Stimulated activated CD8-positive, alpha-beta memory T cell treated with anti-CD3 and anti-CD28 coated beads, Interleukin-15, amount 100 ng/mL, for 1 hour (primary cell): ENCODE data around the gene TPRG1.

Experiments used
- DNase-seq: peaks from one replicate; pipeline ENCODE4 v3.0.0-alpha.2; 2020; ENCODE audit warnings: low read depth

Gene TPRG1

GRCh38 chr3:189282189-189282588, 110.4 kb downstream of the TPRG1 start:
- DNase-seq: no peak

DNA sequence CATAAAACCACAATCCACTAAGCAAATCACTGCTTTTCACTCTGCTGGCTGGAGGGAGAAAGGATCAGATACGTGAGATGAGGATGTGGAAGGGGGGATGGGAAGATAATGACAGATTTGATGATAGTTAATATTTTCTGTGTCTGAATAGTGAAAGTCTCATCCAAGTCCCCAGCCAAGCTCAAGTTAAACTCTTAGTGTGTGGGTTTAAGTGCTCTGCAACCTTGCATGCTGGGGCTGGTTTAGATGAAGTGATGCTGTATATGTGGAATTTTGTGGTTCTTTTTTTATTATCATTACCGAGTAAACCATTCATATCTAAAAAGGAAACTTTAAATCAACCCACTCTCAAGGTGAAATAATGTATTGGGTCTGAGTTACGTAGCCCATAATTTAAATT, 111.0 kb downstream of the TPRG1 start:
- DNase-seq: no peak

DNA sequence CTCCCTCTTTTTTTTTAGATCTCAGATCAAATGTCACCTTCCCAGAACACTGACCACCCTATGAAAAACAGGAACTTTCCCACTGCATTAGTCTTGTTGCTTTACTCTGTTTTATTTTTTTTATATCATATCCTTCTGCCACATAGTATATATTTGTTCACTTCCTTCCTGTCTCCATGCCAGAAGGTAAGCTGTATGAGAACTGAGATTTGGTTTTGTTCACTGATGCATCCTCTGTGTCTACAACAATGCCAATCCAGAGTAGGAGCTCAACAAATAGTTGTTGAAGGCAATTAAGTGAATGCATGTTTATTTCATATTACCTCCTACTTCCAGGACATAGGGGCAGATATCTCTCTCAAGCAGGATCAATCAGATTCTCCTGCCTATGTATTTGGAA, 114.4 kb downstream of the TPRG1 start:
- DNase-seq: no peak

DNA sequence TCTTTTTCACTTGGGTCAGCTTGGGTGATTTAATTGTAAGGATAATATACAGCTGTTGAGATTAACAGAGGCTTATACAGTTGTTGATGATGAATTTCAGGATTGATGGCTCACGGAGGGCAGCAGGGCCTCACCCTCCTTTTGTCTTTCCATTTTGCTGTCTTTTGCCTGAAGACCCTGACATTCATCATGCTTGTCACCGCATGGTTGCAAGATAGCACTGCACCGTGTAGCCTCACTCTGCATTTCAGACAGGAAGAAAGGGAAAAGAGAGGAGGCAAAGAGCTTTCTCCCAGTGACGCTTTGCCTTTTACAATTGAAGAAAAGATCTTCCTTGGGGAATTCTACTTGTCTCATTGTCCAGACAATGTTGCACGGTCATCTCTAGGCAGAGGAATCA, 115.1 kb downstream of the TPRG1 start:
- DNase-seq: no peak

GRCh38 chr3:189288348-189289235, 116.8 kb downstream of the TPRG1 start:
- DNase-seq: no peak

- DNase-seq: no peak
Measured at GRCh38 chr3:189289251-189289650, 117.5 kb downstream of the TPRG1 start.

- no peak for DNase-seq
Measured at GRCh38 chr3:189292667-189293484, 121.1 kb downstream of the TPRG1 start.

GRCh38 chr3:189294649-189295048, 122.9 kb downstream of the TPRG1 start:
- DNase-seq: no peak

DNA sequence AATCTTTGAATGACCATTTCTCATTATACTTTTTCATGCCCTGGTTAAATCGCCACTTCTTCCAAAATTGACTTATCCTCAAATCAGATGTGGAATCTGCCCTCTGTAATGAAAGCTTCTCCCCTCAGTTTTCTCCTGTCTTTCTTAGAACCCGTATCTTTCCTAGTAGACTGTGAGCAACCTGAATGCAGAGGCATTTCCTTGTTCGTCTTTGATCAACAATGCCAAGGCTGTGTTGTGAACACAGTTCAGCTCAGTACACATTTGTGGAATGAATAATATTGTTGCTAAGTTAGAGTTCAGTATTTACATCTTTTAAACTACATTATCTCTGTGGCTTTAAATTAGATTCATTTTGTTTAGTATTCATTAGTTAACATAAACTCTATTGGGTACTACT, 123.3 kb downstream of the TPRG1 start:
- no peak for DNase-seq

DNA sequence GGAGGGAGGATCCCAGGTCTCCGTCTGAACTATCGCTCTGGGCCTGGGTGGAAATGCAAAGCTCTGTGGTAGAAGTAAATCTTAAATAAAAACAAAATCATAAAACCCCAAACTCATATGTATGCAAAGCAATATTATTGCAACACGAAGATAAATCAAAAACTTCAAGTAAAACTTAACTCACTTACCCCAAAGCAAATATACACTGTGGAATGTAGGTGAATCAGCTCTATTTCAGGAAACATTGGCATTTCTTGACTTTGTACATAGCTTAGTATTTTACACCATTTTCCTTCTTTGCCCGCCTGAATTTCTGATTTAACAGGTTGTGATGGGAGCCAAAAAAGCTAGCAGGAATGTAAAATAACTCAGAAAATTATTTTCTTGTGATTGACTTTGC, 126.2 kb downstream of the TPRG1 start:
- no peak for DNase-seq

- no peak for DNase-seq
Measured at GRCh38 chr3:189298469-189299375, 127.0 kb downstream of the TPRG1 start.

DNA sequence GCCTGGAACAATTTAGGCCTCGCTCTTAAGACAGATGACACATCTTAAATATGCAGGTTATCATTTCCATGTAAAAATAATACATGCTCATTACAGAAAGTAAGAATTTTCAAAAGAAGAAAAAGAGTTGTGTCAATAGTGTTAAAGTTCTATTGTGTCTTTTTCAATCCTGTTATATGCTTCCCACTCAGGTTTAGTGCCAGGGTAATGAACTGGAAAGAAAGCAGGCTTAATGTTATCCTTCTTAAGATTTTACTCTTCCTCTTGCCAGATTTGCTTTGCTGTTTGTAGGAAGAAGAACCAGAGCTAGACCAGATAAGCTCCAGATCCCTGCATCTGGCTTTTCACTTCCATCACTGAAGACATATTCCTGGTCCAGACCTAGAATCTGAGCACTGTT, 128.6 kb downstream of the TPRG1 start:
- no peak for DNase-seq

DNA sequence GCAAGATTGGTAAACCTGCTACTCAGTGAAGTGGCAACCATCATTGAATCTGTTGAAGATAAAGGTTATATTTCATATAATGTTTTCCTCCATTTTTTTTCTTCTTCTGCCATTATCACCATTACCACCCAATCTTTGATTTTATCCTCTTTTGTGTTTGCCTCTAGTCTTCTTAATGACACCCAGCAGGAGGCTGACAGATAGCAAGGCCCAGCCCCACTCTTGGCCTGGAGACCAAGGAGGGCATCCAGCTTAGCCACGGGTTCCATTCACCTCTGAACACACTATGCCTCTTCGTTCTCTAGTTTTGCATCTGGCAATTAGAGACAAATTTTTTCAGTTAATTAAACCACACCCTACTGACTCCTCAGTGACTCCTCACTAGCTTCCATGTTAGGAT, 129.7 kb downstream of the TPRG1 start:
- DNase-seq: no peak

DNA sequence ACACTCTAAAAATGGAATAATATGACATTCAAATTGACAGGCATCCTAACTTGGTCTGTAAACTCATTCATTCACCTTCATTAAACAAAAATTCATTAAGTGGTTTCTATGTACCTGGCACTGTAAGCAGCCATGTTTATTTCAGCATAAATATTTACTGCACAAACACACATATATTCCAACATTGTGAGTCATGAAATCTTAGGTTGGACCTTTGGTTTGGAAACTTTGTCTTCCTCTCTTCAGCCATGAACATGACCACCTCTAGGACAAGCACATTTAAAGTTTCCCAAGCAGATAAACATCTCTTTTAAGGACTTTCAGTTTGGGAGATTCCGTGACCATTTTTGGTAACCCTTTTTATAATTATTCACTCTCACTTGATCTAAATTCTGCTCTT, 131.8 kb downstream of the TPRG1 start:
- no peak for DNase-seq

DNA sequence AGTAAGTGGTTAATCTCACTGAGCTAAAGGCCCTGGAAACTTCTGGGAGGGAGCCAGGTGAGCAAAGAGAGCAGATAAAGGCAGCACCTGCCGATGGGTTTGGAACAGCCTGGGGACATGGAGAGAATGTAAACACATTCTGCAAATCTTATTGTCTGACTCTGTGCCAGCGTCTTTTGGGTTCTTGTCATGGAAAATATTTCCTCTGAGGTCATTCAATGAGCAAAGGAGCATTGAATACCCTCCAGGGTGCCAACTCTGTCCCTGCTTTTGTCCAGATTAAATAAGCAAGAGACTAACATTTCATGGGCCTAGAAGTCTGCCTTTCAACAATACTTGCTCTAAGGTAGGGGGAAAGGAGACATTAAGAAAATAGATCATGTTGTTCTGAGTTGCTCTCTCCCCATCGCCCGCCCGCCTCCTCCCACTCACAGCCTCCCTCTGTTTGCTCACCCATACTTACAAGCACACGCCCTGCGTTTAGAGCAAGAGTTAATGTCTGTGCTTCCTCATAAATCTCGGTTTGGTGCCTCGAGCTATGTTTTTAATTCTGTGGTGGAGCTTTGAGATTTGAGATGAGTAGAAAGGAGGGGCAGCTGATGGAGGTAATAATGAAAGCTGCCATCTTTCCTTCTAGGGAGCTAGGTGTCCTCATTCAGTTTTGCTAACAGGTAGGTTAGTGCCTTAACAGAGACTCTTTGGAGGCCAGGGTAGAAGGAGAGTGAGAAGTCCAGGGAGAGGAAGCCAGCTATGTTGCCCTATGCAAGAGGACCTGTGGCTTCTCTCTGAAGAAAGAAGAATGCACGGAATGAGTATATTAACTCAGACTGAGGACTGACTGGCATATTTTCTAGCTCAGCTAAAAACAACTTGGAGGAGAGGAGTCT, 132.9 kb downstream of the TPRG1 start:
- no peak for DNase-seq

DNA sequence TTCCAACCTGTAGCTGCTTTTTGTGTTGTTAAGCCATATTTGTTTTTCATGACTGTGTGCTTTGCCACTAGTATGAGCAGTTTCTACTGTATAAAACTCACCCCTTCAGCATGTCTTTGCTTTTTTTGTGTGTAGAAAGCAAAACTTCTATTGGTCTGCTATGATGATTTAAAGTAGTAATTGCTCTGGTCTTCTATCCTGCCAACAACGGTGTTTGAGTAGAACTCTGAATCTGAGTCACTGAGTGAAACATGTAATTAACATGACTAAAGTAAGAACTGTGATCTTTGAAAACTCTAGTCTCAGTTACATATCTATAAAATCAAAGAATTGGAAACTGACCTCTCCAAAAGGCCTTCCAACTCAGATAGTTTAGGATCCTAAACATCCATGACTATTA, 133.6 kb downstream of the TPRG1 start:
- DNase-seq: no peak

- no peak for DNase-seq
Measured at GRCh38 chr3:189307963-189308362, 136.2 kb downstream of the TPRG1 start.

GRCh38 chr3:189308608-189309007, 136.8 kb downstream of the TPRG1 start:
- DNase-seq: no peak

DNA sequence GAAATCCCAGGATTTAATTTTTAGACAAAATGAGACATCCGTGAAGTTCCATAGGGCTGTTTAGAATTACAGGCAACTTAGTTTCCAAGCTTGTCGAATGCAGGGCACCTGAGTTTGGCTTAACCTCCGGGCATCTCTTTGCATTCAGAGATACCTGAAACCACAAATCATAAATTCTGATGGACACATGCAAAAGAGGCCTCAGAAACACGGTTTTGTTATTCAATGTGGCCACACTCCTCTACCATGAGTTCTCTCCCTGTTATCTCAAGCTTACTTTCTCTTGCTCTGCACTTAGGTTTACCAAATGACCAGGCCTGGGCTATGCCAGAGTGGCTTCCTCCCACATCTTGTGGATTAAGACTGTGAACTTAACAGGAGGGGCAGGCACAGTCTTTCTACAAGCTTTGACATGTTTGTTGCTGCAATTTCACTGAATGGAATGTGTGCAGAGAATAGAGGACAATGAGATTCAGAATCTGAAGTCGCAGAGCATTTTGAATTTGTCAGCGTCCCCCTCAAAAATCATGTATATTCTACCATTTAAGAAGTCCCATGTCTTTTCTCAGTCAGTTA, 137.7 kb downstream of the TPRG1 start:
- no peak for DNase-seq

- DNase-seq: no peak
Measured at GRCh38 chr3:189311521-189311920, 139.8 kb downstream of the TPRG1 start.

DNA sequence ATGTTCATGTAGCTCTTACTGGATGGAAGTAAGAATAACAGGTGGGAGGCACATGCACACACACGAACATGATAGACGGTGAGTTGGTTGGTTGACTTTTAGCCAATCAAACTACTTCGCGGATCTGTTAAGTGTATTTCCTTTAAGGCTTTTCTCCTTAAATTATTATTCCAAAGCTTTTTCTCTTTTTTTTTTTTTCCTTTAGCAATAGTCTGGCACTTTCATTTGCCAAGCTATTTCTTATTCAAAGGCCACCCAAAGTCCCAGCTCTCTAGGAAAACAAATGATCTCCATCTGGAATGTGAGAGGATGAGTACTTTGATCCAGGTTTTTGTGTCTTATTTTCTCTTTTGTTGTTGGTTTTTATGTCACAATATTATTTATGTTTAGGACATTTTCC, 141.1 kb downstream of the TPRG1 start:
- DNase-seq: no peak
